HG02973 (cell line): ENCODE measurements around the gene ZNF473.
A peak's percentile ranks its signal among the peaks of the same experiment; 100 is the strongest.

Source experiments
- ATAC-seq: cut with Tn5 transposase; IDR thresholded peaks from one replicate; pipeline ENCODE4 v1.9.1; 2021; ENCODE audit warnings: moderate library complexity; ENCODE audit not compliant: unreplicated experiment

The ZNF473 gene

DNA sequence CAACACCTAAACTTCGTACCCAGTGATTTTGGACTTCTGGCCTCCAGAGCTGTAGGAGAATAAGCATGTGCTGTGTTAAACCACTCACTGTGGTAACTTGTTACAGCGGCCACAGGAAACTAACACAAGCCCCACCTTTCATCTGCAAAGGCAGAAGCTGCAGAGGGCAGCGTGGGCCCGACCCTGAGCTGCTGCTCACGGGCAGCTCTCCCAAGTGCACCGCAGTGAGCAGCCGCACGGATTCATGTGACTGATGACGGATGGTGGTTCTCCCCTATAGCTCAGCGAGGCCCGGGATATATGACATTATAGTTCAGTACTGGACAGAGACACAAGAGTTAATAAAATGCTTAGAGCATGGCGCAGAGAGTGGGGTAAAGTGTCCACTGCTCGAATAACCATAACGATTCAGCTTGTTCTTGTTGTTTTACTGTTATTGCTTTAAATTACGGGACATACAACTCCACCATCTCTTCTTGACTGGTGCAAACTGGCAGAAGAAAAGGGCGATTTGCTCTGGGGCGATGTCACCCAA lies 22.5 kb upstream of the ZNF473 start:
- ATAC-seq, result no peak

GRCh38 chr19:50003810-50004419 lies 21.9 kb upstream of the ZNF473 start:
- ATAC-seq, result no peak

DNA sequence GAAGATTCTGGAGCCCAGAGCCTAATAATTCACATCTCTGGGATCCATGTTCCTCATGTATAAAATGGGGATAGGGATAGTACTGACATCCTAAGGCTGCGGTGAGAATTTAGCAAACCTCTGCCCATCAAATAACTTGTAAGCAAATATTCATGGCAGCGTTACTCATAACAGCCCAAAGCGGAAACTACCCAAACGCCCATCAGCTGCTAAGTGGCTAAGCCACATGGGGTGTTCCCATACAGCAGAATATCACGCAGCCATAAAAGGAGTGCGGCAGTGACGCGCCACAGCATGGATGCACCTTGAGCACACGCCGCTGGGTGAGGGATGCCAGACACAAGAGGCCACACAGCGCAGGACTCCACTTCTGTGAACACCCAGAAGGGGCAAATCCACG lies 20.4 kb upstream of the ZNF473 start:
- ATAC-seq, result no peak

- ATAC-seq, result no peak
These were observed 18.6 kb upstream of the ZNF473 start for GRCh38 chr19:50007170-50007569.

- ATAC-seq, result no peak
These were observed 17.9 kb upstream of the ZNF473 start for GRCh38 chr19:50007947-50008346.

DNA sequence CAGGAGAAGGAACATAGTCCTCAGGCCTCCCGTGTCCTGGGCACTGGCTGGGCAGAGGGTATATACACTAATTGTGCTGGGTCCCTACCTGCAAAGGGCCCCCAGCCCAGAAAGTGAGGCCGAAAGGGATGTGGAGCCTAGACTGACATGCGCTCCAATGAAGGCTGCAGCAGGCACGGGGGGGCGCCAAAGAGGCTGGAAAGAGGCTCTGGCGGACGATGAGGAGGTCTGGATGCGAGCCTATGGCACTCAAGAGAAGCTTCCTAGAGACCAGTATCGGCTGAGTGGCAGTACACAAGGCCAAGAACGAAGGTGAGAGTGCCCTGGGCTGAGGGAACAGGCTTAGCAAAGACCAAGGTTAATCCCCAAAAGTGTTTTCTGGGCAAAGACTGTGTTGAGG lies 17.3 kb upstream of the ZNF473 start:
- ATAC-seq, result no peak

GRCh38 chr19:50016225-50016807 lies 9.5 kb upstream of the ZNF473 start:
- no peak for ATAC-seq

GRCh38 chr19:50020481-50020880 lies 5.3 kb upstream of the ZNF473 start:
- ATAC-seq, result no peak

GRCh38 chr19:50022823-50023222 lies 3.0 kb upstream of the ZNF473 start:
- no peak for ATAC-seq

GRCh38 chr19:50024719-50025021 lies 1.1 kb upstream of the ZNF473 start:
- peak; percentile 1 for ATAC-seq

DNA sequence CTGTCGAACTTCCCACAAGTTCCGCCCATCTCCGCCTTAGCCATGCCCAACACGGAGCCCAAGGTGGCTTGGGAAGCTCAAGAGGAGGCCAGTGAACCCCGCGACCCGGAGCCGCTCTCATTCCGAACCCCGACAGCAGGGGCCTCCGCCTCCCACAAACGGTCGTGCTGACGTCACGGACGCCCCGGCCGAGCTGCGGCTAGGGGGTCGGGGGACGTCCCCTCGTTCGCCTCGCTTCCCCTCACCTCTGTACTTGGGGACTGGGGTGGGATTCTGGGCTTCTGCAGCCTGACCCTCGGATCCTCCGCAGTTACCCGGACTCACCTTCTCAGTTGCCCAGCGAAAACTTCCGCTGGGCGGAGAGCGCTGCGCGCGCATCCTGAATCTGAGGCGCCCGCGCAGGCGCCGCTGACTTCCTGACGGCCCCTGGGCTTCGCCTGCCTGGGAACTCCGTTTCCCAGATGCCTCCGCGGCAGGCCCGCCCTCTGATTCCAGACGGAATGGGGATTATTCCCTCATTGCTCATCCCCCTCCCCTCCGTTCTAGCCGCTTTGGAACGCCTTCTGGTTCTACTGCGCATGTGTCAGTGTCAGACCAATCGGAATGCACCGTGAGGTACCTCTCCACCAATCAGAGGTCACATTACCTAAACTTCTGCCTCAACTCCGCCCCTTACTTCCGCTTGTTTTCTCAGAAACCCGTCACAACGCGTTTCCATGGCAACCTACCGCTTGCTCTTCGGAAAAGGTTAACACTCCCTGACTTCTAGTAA lies 597 bp upstream of the ZNF473 start, which contains the start of gene VRK3:
Gene VRK3 (minus strand): TSS at position 351 of the 772 bp plus-strand sequence. CDS start 9,210 bp downstream, outside the sequence.
- peak; percentile 83 for ATAC-seq

GRCh38 chr19:50026550-50026906 lies 723 bp downstream of the ZNF473 start:
- ATAC-seq, result no peak

DNA sequence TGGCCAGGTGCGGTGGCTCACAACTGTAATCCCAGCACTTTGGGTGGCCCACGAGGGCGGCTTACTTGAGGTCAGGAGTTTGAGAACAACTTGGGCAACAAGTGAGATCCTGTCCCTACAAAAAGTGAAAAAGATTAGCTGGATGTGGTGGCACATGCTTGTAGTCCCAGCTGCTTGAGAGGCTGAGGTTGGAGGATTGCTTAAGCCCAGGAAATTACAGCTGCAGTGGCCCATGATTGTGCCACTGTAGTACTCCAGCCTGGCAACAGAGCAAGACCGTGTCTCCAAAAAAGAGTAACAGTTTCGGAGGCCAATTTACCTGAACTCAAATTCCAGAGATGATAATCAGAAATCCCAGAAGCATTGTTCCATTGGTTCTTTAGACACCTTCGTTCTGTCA lies 4.4 kb downstream of the ZNF473 start:
- ATAC-seq, result no peak

GRCh38 chr19:50030937-50031336 lies 5.1 kb downstream of the ZNF473 start:
- no peak for ATAC-seq

DNA sequence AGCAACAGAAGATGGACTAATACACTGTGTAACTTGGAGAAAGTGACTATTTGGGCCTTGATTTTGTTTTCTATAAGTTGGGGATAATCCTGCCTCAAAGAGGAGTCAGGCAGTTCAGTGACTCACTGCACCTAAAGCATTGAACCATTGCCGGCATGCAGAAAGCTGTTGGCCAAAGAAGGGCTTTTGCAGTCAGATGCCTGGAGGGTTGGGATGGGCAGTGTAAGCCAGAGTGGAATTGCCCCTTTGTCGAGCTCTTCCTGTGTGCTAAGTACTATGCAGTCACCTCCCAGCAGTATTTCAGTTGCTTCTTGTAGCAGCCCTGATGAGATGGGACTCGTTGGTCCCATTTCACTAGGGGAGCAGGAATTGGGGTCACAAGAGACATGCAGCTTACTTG lies 11.1 kb downstream of the ZNF473 start:
- no peak for ATAC-seq

- ATAC-seq, result no peak
These were observed 14.2 kb downstream of the ZNF473 start for GRCh38 chr19:50039968-50040367.

DNA sequence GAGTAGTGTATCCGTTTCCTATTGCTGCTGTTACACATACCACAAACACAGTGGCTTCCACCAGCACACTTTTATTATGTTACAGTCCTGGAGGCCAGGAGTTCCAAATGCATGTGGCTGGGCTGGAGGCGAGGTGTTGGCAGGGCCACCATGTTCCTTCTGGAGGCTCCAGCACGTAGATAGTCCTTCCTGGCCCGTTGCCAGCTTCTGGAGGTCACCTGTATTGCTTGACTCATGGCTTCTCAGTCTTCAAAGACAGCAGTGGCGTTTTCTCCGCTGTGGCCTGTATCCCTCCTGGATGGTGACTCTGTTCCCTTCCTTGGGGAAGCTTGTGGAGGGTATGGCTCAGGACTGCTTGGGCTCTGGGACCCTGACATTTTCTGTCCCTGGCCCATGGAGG lies 15.2 kb downstream of the ZNF473 start:
- ATAC-seq, result no peak

GRCh38 chr19:50042363-50043024 lies 16.7 kb downstream of the ZNF473 start:
- ATAC-seq, result no peak

DNA sequence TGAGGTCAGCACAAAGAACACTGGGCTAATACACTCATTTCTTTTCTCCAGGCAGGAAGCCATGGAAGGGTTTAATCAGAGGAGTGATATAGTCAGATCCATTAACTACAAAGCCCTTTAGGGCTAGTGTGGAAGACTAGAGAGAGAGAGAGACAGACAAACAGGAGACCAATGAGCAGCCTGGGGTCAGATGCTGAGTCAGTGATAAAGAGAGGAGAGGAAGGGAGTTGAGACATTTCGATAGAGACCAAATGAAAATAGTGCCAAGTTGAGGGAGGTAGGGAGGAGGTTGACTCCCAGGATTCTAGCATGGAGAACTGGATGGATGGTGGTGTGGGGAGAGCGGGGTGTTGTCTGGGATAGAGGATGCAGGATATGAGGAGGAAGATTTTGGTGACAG lies 18.2 kb downstream of the ZNF473 start:
- ATAC-seq, result no peak

DNA sequence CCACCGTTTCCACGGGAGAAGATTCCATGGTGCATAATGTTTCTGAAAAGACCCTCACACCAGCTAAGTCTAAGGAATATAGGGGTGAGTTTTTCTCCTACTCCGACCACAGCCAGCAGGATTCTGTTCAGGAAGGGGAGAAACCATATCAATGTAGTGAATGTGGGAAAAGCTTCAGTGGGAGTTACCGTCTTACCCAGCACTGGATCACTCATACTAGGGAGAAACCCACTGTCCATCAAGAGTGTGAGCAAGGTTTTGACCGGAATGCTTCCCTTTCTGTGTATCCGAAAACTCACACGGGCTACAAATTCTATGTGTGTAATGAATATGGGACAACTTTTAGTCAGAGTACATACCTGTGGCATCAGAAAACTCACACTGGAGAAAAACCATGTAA lies 19.1 kb downstream of the ZNF473 start:
- no peak for ATAC-seq

- no peak for ATAC-seq
These were observed 21.1 kb downstream of the ZNF473 start for GRCh38 chr19:50046649-50047503.
